Heart left ventricle (tissue), 16 donors: ENCODE measurements around the gene LRRC42. TPM values are rescaled to one million over a fixed set of nuclear protein-coding genes. Genes with fewer than 3 reads are reported as not detected.

Experiments used
- ATAC-seq, 4 donors: fragments of 200-7000 bp; cut with Tn5 transposase; one replicate each; pipeline ENCODE4 v1.9.1; 2020 to 2022; ENCODE audit warnings: moderate library complexity in 4 of 4, mild to moderate bottlenecking in 3 of 4, moderate number of reproducible peaks in 1 of 4
- DNase-seq, 5 donors: peaks; one replicate each; pipeline ENCODE4 v3.0.0-alpha.2; 2020
- H3K27ac ChIP-seq, 12 donors: fragments of 200-600 bp; sonication (generic) in 4 of 12; one replicate each; pipeline versions ENCODE4 v1.5.0 to v1.8.0; 2016 to 2022; ENCODE audit warnings: mild to moderate bottlenecking in 2 of 12
- H3K27me3 ChIP-seq, 9 donors: fragments of 200-600 bp; sonication (generic) in 2 of 9; one replicate each; pipeline versions ENCODE4 v1.5.1 to v1.8.0; 2016 to 2022; ENCODE audit warnings: mild to moderate bottlenecking in 3 of 9
- H3K36me3 ChIP-seq, 9 donors: fragments of 200-600 bp; sonication (generic) in 2 of 9; one replicate each; pipeline versions ENCODE4 v1.5.0 to v1.8.0; 2018 to 2022; ENCODE audit warnings: mild to moderate bottlenecking in 2 of 9
- H3K4me1 ChIP-seq, 12 donors: fragments of 200-600 bp; sonication (generic) in 4 of 12; one replicate each; pipeline versions ENCODE4 v1.5.0 to v1.8.0; 2016 to 2022; ENCODE audit warnings: mild to moderate bottlenecking in 3 of 12
- H3K4me3 ChIP-seq, 12 donors: fragments of 200-600 bp; sonication (generic) in 4 of 12; one replicate each; pipeline versions ENCODE4 v1.5.0 to v1.8.0; 2017 to 2022; ENCODE audit warnings: mild to moderate bottlenecking in 9 of 12, moderate library complexity in 4 of 12
- H3K9me3 ChIP-seq, 12 donors: fragments of 200-600 bp; sonication (generic) in 4 of 12; one replicate each; pipeline versions ENCODE4 v1.5.0 to v1.8.0; 2016 to 2022; ENCODE audit warnings: mild to moderate bottlenecking in 1 of 12
- POLR2A ChIP-seq, 2 donors: fragments of 450-650 bp; IDR thresholded peaks; one replicate each; pipeline ENCODE4 v1.6.1; 2017; ENCODE audit warnings: antibody characterized with exemption in 2 of 2, mild to moderate bottlenecking in 2 of 2, moderate library complexity in 2 of 2
- WGBS, 4 donors: extraction: QIAGEN DNeasy Blood & Tissue Kit in 2 of 4; methylation state at CpG; one replicate each; pipeline versions ENCODE4 v1.1.5 to v1.1.7; 2013 to 2018; 5-methylcytosine and 5-hydroxymethylcytosine counted together
- intact Hi-C, 10 donors: fragments of 100-400 bp; cut with DNase I; formaldehyde crosslinking; loops; one replicate each; pipeline versions ENCODE4 v1.11.1 to v1.14.2; 2022
- polyA plus RNA-seq, 2 donors: library from polyadenylated mRNA; stranded (reverse); fragments of 200-250 nt; gene quantifications; one replicate each; pipeline ENCODE4 v1.2.3, GENCODE V29; 2013
- total RNA-seq, 9 donors: library from RNA; depleted of rRNA in 2 of 9; stranded (reverse); fragments of >200 nt in 2 of 9; fragmentation: NEBNext Ultra II Directional in 3 of 9; extraction: Animal tissue kit (Norgen Biotek cat#: 25700) in 3 of 9; gene quantifications; one replicate each; pipeline versions ENCODE4 v1.1.0 to v1.2.4, GENCODE V29; 2016 to 2023
- TF ChIP-seq, protein P1 (sequence below), 12 donors: fragments of 200-600 bp; sonication (generic) in 4 of 12; IDR thresholded peaks; one replicate each; pipeline versions ENCODE4 v1.5.0 to v1.8.0; 2018 to 2022; ENCODE audit warnings: antibody characterized with exemption in 12 of 12, mild to moderate bottlenecking in 5 of 12
- donor health status: ischemic (EF 13 %, LVEDD 7.1; RV severe dilation, severe dysfunction).
- donor health status: healthy with polysubstance abuse.
- donor health status: DM: no; HTN: yes; CAD: no.
- donor health status: DM: no; HTN: no; CAD: no.
- donor health status: ischemic (EF 25% LVEDD 6.9; RV normal size, moderate dysfunction).
- donor health status: ischemic (EF 25% LVEDD 5.7; RV mildly dilated, moderate dysfunction).
- donor health status: healthy.
- donor health status: DM: yes; HTN: yes; CAD: no.
- donor health status: ischemic (EF 35%, LVEDD 5.7; RV mildly dilated, moderate dysfunction).
- donor health status: nonischemic (EF 11% LVEDD 7.7; RV severe dilation, severe dysfunction).
- donor health status: DM: yes; HTN: yes; CAD: no.
- donor health status: PGD.
- donor health status: ischemic (EF 29% LVEDD 5.4; RV normal size, mild dysfunction).
- donor health status: nonischemic (EF 23%, LVEDD 6.1; RV moderate dilation, normal function).

Gene LRRC42
- total and polyA plus RNA-seq, 11 donors, result 3.7 to 18.5 (median 14.3) TPM

DNA sequence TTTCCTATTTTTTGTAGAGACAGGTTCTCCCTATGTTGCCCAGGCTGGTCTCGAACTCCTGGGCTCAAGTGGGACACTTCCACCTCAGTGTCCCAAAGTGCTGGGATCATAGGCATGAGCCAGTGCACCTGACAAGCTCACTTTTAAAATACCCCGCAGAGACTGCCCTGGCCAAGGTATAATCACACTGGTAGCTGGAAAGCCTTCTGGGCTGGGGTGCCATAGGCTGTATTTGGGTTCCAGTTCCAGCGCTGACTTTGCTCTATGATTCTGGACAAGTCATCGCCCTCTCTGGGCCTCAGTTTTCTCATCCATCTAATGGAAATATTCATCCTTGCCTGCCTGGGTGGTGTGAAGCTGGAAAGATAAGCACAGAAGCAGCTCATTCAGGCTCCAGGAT is 61.5 kb downstream of the LRRC42 start:
- Histone ChIP-seq H3K27ac (no peak overlapping the region), H3K4me1 (no peaks in the 10 kb centered on the region), H3K4me3 (no peak overlapping the region), H3K36me3 (no peaks in the 10 kb centered on the region), H3K27me3 (peaks cover 0 to 8% (median 0%) of the 10 kb centered on the region in 9 donors), H3K9me3 (no peaks in the 10 kb centered on the region)
- TF ChIP-seq POLR2A (IDR thresholded peaks at IDR 0.05), result no peak
- TF ChIP-seq, protein P1, sequence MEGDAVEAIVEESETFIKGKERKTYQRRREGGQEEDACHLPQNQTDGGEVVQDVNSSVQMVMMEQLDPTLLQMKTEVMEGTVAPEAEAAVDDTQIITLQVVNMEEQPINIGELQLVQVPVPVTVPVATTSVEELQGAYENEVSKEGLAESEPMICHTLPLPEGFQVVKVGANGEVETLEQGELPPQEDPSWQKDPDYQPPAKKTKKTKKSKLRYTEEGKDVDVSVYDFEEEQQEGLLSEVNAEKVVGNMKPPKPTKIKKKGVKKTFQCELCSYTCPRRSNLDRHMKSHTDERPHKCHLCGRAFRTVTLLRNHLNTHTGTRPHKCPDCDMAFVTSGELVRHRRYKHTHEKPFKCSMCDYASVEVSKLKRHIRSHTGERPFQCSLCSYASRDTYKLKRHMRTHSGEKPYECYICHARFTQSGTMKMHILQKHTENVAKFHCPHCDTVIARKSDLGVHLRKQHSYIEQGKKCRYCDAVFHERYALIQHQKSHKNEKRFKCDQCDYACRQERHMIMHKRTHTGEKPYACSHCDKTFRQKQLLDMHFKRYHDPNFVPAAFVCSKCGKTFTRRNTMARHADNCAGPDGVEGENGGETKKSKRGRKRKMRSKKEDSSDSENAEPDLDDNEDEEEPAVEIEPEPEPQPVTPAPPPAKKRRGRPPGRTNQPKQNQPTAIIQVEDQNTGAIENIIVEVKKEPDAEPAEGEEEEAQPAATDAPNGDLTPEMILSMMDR (IDR thresholded peaks at IDR 0.05), result no peak
- ATAC-seq (no peak), DNase-seq (no peak)
- WGBS, 4 donors, result 93 to 96% (median 95%) methylated on average over 4 of the region's 4 CpGs
- intact Hi-C loops, result no loop called here

DNA sequence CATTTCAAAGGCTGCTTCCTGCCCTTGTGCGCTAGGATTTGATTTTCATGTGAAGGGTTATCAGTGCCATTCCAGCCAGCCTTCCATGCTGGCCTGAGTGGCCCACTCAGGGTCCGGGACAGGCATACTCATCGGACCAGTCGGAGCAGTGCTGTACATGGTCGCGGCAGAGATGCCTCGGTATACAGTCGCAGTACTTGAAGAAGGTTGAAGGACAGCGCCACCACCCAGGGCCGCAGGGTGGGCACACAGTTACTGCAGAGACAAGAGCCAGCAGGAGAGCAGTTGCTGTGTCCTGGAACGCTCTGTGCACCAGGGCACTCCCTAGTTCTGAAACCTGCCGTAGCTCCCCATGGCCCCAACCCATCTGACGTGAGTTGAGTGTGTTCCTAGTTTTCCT is 62.7 kb downstream of the LRRC42 start:
- no peak for DNase-seq
- intact Hi-C loops, result no loop called here
- H3K9me3 ChIP-seq, result no peaks in the 10 kb centered on the region
- 72 to 87% (median 83%) methylated on average over 12 to 13 of the region's 13 CpGs for WGBS, 4 donors
- H3K4me3 ChIP-seq, result no peak overlapping the region
- H3K27me3 ChIP-seq, result peaks cover 0 to 11% (median 0%) of the 10 kb centered on the region in 9 donors
- H3K27ac ChIP-seq, result no peak overlapping the region
- no peak for ATAC-seq
- H3K36me3 ChIP-seq, result no peaks in the 10 kb centered on the region
- TF ChIP-seq POLR2A (IDR thresholded peaks at IDR 0.05), result no peak
- TF ChIP-seq, protein P1 (IDR thresholded peaks at IDR 0.05), result no peak
- H3K4me1 ChIP-seq, result no peaks in the 10 kb centered on the region

DNA sequence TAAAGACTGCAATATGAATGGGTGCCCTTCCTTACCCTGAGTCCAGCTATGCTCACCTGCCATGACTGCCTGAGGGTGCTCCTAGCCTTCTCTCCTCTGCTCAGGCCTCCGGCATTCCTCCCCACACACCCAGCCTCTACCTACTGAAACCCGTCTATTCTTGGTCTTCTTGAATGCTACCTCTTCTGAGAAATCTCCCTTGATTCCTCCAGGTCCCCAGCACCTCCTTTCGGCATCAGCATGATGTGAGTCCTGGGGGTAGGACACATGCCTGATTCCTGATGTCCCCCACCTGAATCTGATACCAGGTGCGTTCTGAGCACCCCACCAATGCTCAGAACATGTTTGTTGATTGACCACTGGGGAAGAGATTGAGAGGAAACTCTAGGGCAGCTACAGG is 63.3 kb downstream of the LRRC42 start:
- Histone ChIP-seq H3K4me1 (no peaks in the 10 kb centered on the region), H3K4me3 (no peak overlapping the region), H3K27me3 (peaks cover 0 to 16% (median 0%) of the 10 kb centered on the region in 9 donors), H3K27ac (no peak overlapping the region), H3K9me3 (no peaks in the 10 kb centered on the region), H3K36me3 (no peaks in the 10 kb centered on the region)
- ATAC-seq, result no peak
- TF ChIP-seq, protein P1 (IDR thresholded peaks at IDR 0.05), result no peak
- TF ChIP-seq POLR2A (IDR thresholded peaks at IDR 0.05), result no peak
- intact Hi-C loops, result no loop called here
- WGBS, 4 donors, result 79 to 90% (median 84%) methylated on average over 4 of the region's 4 CpGs
- no peak for DNase-seq

DNA sequence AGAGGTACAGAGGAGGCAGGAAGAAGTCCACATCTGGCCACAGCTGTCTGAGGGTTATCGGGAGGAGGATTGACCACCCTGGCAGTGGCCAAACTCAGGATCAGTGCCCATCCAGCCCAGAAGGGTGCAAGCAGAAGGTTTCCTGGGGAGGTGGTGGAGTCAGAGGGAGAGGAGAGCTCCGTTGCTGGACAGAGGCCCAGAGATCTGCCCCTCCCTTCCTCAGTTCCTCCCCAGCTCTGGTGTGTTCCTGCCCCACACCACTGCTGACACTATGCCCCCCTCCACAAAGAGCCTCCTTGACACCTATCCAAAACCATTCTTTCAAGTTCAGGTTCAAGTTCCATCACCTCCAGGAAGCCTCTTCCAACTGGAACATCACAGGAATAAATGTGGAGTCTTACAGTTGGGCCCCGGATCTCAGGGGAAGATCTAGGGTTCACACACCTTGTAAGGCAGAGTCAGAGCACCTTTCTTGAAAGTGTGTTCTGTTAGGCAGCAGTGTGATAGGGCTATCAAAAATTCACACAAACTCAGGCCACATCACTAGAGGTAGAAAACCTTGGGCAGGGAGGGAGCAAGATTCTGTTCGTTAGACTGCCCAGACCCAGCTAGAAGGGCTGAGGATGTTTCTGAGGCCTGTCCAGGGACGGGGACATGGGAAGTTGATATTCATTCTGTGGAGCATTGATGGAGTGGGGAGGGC is 64.4 kb downstream of the LRRC42 start:
- H3K27me3 ChIP-seq, result peaks cover 0 to 24% (median 0%) of the 10 kb centered on the region in 9 donors
- no peak for TF ChIP-seq POLR2A (IDR thresholded peaks at IDR 0.05)
- TF ChIP-seq, protein P1 (IDR thresholded peaks at IDR 0.05), result no peak
- H3K27ac ChIP-seq, result no peak overlapping the region
- DNase-seq, result no peak
- no peaks in the 10 kb centered on the region for H3K9me3 ChIP-seq
- H3K36me3 ChIP-seq, result no peaks in the 10 kb centered on the region
- intact Hi-C loops, result no loop called here
- 59 to 76% (median 65%) methylated on average over 5 of the region's 5 CpGs for WGBS, 4 donors
- no peaks in the 10 kb centered on the region for H3K4me1 ChIP-seq
- no peak for ATAC-seq
- no peak overlapping the region for H3K4me3 ChIP-seq
